Measurements from ENCODE around the gene CTNND1.

The CTNND1 gene

DNA sequence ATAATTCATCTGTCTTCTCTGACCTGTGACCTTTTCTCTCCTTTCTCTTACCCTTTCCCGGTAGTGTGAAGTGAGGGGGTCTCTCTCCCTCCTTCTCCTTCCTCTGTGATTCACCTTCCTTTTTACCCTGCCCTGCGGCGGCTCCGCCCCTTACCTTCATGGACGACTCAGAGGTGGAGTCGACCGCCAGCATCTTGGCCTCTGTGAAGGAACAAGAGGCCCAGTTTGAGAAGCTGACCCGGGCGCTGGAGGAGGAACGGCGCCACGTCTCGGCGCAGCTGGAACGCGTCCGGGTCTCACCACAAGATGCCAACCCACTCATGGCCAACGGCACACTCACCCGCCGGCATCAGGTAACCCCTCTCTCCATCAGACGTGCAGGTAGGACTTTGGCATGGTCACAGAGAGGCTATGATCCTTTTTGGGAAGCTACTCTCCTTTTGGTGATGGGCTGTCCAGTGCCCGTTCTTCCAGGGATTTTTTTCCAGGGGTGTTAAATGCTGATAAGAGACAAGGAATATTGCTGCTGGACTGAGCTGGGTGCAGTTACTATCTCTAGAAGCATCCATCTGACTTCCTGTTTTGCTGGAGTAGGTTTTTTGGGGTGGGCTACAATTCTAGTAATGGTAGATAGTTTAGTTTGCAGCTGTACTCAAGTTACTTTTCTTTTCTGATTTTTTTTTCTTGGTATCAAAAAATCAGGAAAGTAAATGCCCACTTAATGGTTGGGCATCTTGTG, 29.9 kb downstream of the CTNND1 start:
- no peak for DNase-seq (ENCODE audit: low read depth)
- H3K4me3 ChIP-seq (ENCODE audit: low read length): no peak overlapping the region
- TF ChIP-seq, protein P1, sequence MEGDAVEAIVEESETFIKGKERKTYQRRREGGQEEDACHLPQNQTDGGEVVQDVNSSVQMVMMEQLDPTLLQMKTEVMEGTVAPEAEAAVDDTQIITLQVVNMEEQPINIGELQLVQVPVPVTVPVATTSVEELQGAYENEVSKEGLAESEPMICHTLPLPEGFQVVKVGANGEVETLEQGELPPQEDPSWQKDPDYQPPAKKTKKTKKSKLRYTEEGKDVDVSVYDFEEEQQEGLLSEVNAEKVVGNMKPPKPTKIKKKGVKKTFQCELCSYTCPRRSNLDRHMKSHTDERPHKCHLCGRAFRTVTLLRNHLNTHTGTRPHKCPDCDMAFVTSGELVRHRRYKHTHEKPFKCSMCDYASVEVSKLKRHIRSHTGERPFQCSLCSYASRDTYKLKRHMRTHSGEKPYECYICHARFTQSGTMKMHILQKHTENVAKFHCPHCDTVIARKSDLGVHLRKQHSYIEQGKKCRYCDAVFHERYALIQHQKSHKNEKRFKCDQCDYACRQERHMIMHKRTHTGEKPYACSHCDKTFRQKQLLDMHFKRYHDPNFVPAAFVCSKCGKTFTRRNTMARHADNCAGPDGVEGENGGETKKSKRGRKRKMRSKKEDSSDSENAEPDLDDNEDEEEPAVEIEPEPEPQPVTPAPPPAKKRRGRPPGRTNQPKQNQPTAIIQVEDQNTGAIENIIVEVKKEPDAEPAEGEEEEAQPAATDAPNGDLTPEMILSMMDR (conservative IDR thresholded peaks at IDR 0.05; ENCODE audit: low read depth, low read length): no peak

DNA sequence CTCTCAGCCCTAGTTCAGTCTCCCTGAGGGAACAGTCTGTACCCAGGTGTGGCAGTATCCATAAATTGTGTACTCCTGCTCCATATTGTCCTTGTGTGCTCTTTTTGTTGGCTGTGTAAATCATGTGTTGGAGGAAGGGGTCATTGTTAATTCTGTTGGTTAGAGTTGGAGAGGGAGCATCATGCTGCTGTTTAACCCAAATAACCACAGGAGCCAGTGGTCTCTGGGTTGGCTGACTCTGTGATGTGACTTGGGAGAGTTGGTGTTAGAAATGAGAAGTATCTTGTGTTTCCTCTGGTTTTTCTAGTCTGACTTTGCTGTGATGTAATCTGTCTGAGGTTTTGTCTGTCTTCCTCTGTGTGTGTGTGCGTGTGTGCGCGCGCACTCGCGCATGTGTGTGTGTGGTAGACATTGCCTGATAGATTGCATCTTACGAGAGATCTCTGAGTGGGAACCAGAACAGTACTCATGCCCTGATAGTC, 30.5 kb downstream of the CTNND1 start:
- H3K4me3 ChIP-seq (ENCODE audit: low read length): no peak overlapping the region
- TF ChIP-seq, protein P1 (conservative IDR thresholded peaks at IDR 0.05; ENCODE audit: low read depth, low read length): no peak
- no peak for DNase-seq (ENCODE audit: low read depth)

DNA sequence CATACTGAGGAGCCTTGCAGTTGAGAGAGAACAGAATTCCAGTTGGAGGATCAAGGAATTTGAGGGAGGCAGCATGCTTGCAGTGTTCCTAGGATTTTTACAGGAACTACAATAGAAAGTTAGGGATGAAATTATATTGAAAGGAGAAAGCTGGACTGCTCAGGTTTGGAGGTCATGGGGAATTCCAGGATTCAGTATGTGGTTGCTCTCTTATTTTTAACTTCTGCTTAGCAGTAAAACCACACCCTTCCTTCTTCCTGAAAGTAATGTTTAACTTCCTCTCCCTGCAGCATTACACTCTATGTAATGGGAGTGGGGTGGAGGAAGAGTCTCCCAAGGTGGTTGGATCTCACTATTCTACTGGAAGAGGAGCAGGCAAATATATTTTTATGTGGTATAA, 31.3 kb downstream of the CTNND1 start:
- no peak overlapping the region for H3K4me3 ChIP-seq (ENCODE audit: low read length)
- DNase-seq (ENCODE audit: low read depth): no peak
- TF ChIP-seq, protein P1 (conservative IDR thresholded peaks at IDR 0.05; ENCODE audit: low read depth, low read length): no peak

DNA sequence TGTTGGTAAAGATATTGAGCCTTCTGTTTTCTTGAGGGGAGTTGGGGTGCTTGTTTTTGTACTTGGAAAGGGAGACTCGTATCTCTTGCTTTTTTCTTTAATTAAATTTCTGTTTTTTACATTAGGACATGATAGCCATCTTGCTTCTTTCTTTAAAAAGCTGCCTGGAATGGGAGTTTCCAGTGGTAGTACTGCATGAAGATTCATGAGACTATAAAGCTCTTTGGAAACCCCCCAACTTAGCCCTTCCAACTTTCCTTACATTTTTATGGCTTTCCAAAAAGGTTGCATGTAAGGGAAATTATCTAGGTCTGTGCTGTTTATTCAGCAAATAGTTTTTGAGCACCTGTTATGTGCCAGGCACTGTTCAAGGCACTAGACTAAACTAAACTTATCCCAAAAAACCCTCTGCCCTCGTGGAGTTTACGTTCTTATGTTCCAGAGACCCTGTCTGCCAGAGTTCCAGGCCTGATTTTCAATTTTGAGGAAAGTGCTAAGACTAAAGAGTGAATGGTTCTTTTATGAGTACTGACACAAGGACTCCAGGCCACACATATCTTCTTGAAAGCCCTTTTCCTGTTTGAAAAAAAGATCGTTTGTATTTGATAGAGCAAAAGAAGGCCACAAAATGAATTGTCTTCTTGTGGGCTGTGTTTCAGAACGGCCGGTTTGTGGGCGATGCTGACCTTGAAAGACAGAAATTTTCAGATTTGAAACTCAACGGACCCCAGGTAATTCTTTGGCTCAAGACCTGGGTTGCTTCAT, 31.9 kb downstream of the CTNND1 start:
- TF ChIP-seq, protein P1 (conservative IDR thresholded peaks at IDR 0.05; ENCODE audit: low read depth, low read length): no peak
- no peak for DNase-seq (ENCODE audit: low read depth)
- no peak overlapping the region for H3K4me3 ChIP-seq (ENCODE audit: low read length)

DNA sequence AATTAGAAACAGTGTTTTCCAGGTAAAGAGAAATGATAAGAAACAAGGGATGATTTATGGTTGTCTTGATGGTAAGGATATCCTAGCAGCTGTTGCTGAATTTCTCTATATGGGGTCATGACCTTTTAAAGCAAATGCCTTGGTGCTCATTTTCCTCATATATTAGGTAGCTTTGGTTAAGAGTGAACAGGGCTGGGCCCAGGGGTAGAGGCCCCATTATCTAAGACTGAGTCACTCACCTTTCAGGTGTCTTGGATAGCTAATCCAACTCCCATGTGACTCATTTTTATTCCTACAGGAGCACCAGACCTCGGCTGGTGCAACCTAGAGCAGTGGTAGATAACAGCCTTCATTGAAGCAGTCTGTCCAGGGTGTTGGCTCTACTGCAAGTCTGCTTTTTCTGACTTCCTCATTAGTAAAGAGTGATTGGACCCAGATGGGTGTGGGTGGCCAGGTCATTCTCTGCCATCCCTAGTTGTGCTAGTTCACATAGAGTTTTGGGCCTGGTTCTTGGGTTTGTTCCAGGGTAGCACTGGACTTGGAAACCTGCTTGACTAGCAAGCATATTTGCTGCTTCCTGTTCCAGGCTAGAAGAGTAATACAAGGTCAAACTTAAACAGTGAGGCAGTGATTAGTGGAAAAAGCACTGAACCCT, 37.4 kb downstream of the CTNND1 start:
- no peak for DNase-seq (ENCODE audit: low read depth)
- no peak overlapping the region for H3K4me3 ChIP-seq (ENCODE audit: low read length)
- TF ChIP-seq, protein P1 (conservative IDR thresholded peaks at IDR 0.05; ENCODE audit: low read depth, low read length): no peak

DNA sequence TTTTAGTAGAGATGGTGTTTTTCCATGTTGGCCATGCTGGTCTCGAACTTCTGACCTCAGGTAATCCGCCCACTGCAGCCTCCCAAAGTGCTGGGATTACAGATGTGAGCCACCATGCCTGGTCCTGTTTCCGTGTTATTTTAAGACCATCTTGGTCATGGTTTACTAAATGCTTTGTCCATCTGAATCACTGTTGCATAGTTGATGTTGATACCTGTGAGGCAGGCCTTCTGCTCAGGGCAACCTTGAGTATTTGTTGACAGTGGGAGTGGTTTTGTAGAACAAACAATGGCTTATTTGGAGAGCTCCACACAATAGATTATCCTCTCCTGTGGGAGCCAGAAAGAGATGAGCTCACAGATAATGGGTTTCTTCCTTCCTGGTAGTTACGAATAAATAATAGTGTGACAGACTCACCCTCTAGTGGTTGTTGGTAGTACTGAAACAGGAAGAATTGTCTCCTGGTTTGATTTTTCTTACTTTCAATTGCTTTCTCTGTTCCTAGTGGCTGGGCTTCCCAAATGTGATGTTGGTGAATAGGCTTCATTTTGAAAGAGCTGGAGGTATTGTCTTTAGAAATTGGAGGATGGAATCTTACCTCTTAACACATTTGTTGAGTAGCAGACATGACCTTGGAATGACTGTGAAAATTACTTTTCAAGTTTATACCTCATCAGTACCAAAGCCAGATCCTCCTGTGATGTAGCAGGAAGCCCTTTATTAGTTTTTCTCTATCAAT, 39.0 kb downstream of the CTNND1 start:
- no peak for DNase-seq (ENCODE audit: low read depth)

More for the DNA sequence above, 39.0 kb downstream of the CTNND1 start:
- TF ChIP-seq, protein P1 (conservative IDR thresholded peaks at IDR 0.05; ENCODE audit: low read depth, low read length): peak; percentile 82
- no peak overlapping the region for H3K4me3 ChIP-seq (ENCODE audit: low read length)

Measured in retinal pigment epithelial cell (primary cell).